ENCODE measurements around the gene LASP1. TPM values are rescaled to one million over a fixed set of nuclear protein-coding genes. Genes with fewer than 3 reads are reported as not detected.

Gene LASP1
- total RNA-seq, 1 donor from 2014 or later = 29.4 TPM

- Histone ChIP-seq H3K4me3 (no peak overlapping the region), H3K27ac (replicated peaks) (no peak overlapping the region), H3K27me3 (ENCODE audit: low read depth) (no peaks in the 10 kb centered on the region), H3K9me3 (replicated peaks) (no peaks in the 10 kb centered on the region), H3K36me3 (no peaks in the 10 kb centered on the region), H3K4me1 (no peaks in the 10 kb centered on the region)
- intact Hi-C loops (cut with micrococcal nuclease) = no loop called here
- DNase-seq = no peak
- no peak for TF ChIP-seq CTCF (IDR thresholded peaks at IDR 0.05; ENCODE audit: borderline replicate concordance)
Observed at GRCh38 chr17:38960402-38960801, 90.5 kb downstream of the LASP1 start.

- no peak for TF ChIP-seq CTCF (IDR thresholded peaks at IDR 0.05; ENCODE audit: borderline replicate concordance)
- Histone ChIP-seq H3K4me1 (no peaks in the 10 kb centered on the region), H3K27ac (replicated peaks) (no peak overlapping the region), H3K4me3 (no peak overlapping the region), H3K27me3 (ENCODE audit: low read depth) (no peaks in the 10 kb centered on the region), H3K36me3 (no peaks in the 10 kb centered on the region), H3K9me3 (replicated peaks) (no peaks in the 10 kb centered on the region)
- intact Hi-C loops (cut with micrococcal nuclease) = no loop called here
- no peak for DNase-seq
Observed at GRCh38 chr17:38961413-38961812, 91.6 kb downstream of the LASP1 start.

- H3K36me3 ChIP-seq = no peaks in the 10 kb centered on the region
- H3K27me3 ChIP-seq (ENCODE audit: low read depth) = no peaks in the 10 kb centered on the region
- intact Hi-C loops (cut with micrococcal nuclease) = no loop called here
- peak; percentile 94 for DNase-seq
- peak within 1 kb of the TSS; percentile 54 for H3K4me3 ChIP-seq
- no peaks in the 10 kb centered on the region for H3K9me3 ChIP-seq (replicated peaks)
- TF ChIP-seq CTCF (IDR thresholded peaks at IDR 0.05; ENCODE audit: borderline replicate concordance) = peak; percentile 57
- H3K4me1 ChIP-seq = peaks cover 4% of the 10 kb centered on the region
- peak within 1 kb of the TSS; percentile 85 for H3K27ac ChIP-seq (replicated peaks)
Observed at GRCh38 chr17:38967290-38967738, 97.5 kb downstream of the LASP1 start, which contains the start of gene FBXO47. Gene FBXO47, minus strand, starts transcription at chr17:38967403. Its CDS starts 4,378 bp downstream, at chr17:38963025.

GRCh38 chr17:38969281-38969680 lies 99.4 kb downstream of the LASP1 start:
- Histone ChIP-seq H3K4me3 (no peak overlapping the region), H3K36me3 (no peaks in the 10 kb centered on the region), H3K27me3 (ENCODE audit: low read depth) (no peaks in the 10 kb centered on the region), H3K9me3 (replicated peaks) (no peaks in the 10 kb centered on the region), H3K4me1 (peaks cover 4% of the 10 kb centered on the region), H3K27ac (replicated peaks) (no peak overlapping the region)
- intact Hi-C loops (cut with micrococcal nuclease) = no loop called here
- TF ChIP-seq CTCF (IDR thresholded peaks at IDR 0.05; ENCODE audit: borderline replicate concordance) = no peak
- no peak for DNase-seq

- Histone ChIP-seq H3K9me3 (replicated peaks) (no peaks in the 10 kb centered on the region), H3K27me3 (ENCODE audit: low read depth) (peaks cover under 1% of the 10 kb centered on the region), H3K4me3 (no peak overlapping the region), H3K4me1 (peaks cover 4% of the 10 kb centered on the region), H3K27ac (replicated peaks) (no peak overlapping the region), H3K36me3 (no peaks in the 10 kb centered on the region)
- intact Hi-C loops (cut with micrococcal nuclease) = no loop called here
- TF ChIP-seq CTCF (IDR thresholded peaks at IDR 0.05; ENCODE audit: borderline replicate concordance) = no peak
- DNase-seq = no peak
Observed at GRCh38 chr17:38970128-38970527, 100.3 kb downstream of the LASP1 start.
